Mesenchymal stem cell (in vitro differentiated cells and primary cell): ENCODE data around the gene PCMTD2.

ENCODE experiments used
- DNase-seq: peaks from one replicate; pipeline ENCODE4 v3.0.0-alpha.2; 2013
- H2AFZ ChIP-seq: one replicate; pipeline ENCODE4 v1.6.1; 2013; ENCODE audit warnings: low read depth, mild to moderate bottlenecking, control low read depth, inconsistent platforms, low read length, moderate library complexity
- H2AK5ac ChIP-seq: 2 replicates; pipeline ENCODE4 v1.6.1; 2013; ENCODE audit warnings: low read length, moderate library complexity, mild to moderate bottlenecking, inconsistent platforms; ENCODE audit not compliant: severe bottlenecking
- H2BK120ac ChIP-seq: one replicate; pipeline ENCODE4 v1.6.1; 2013; ENCODE audit warnings: low read depth, mild to moderate bottlenecking, inconsistent platforms, low read length, moderate library complexity
- H2BK12ac ChIP-seq, 2 experiments: one replicate each; pipeline ENCODE4 v1.6.1; 2013; ENCODE audit warnings: inconsistent platforms in 2 of 2, low read length in 2 of 2, mild to moderate bottlenecking in 2 of 2, moderate library complexity in 2 of 2, control low read depth in 1 of 2
- H2BK15ac ChIP-seq: one replicate; pipeline ENCODE4 v1.6.1; 2013; ENCODE audit warnings: mild to moderate bottlenecking, low read depth, inconsistent platforms; ENCODE audit not compliant: poor library complexity, severe bottlenecking
- H2BK5ac ChIP-seq: 2 replicates; pipeline ENCODE4 v1.6.1; 2013; ENCODE audit warnings: low read depth, mild to moderate bottlenecking, low read length, control low read depth, inconsistent platforms; ENCODE audit not compliant: poor library complexity, severe bottlenecking
- H3K14ac ChIP-seq, 2 experiments: one replicate each; pipeline ENCODE4 v1.6.1; 2013; ENCODE audit warnings: inconsistent platforms in 2 of 2, low read length in 2 of 2, control low read depth in 1 of 2, mild to moderate bottlenecking in 1 of 2, moderate library complexity in 1 of 2
- H3K18ac ChIP-seq, 2 experiments: one replicate each; pipeline ENCODE4 v1.6.1; 2013; ENCODE audit warnings: inconsistent platforms in 2 of 2, low read length in 2 of 2, control low read depth in 1 of 2, low read depth in 1 of 2, mild to moderate bottlenecking in 1 of 2
- H3K23ac ChIP-seq, 2 experiments: one replicate each; pipeline ENCODE4 v1.6.1; 2013; ENCODE audit warnings: inconsistent platforms in 2 of 2, low read length in 2 of 2, mild to moderate bottlenecking in 2 of 2, moderate library complexity in 2 of 2, control low read depth in 1 of 2
- H3K27ac ChIP-seq: 2 replicates; pipeline ENCODE4 v1.5.1; 2013; ENCODE audit warnings: mild to moderate bottlenecking, moderate library complexity, low read length, control low read depth, inconsistent platforms; ENCODE audit not compliant: poor library complexity, severe bottlenecking
- H3K27me3 ChIP-seq, 2 experiments: 2 replicates each; pipeline versions ENCODE4 v1.6.1 to v1.7.0; 2013; ENCODE audit warnings: low read length in 2 of 2, mild to moderate bottlenecking in 2 of 2, moderate library complexity in 2 of 2, control low read depth in 1 of 2, inconsistent platforms in 1 of 2; ENCODE audit not compliant: control insufficient read depth in 1 of 2, insufficient read depth in 1 of 2
- H3K36me3 ChIP-seq, 2 experiments: 2 replicates each; pipeline versions ENCODE4 v1.6.1 to v1.7.0; 2013; ENCODE audit warnings: low read length in 2 of 2, control low read depth in 1 of 2, inconsistent platforms in 1 of 2, low read depth in 1 of 2, mild to moderate bottlenecking in 1 of 2; ENCODE audit not compliant: insufficient read depth in 2 of 2, control insufficient read depth in 1 of 2
- H3K4ac ChIP-seq, 2 experiments: one replicate each; pipeline ENCODE4 v1.6.1; 2013; ENCODE audit warnings: inconsistent platforms in 2 of 2, low read length in 2 of 2, mild to moderate bottlenecking in 2 of 2, moderate library complexity in 2 of 2, control low read depth in 1 of 2, low read depth in 1 of 2
- H3K4me1 ChIP-seq: 2 replicates; pipeline ENCODE4 v1.6.1; 2013; ENCODE audit warnings: low read depth, low read length, control low read depth; ENCODE audit not compliant: control insufficient read depth, insufficient read depth
- H3K4me2 ChIP-seq: 2 replicates; pipeline ENCODE4 v1.6.1; 2013; ENCODE audit warnings: low read length, mild to moderate bottlenecking, inconsistent platforms; ENCODE audit not compliant: poor library complexity, severe bottlenecking
- H3K4me3 ChIP-seq, 2 experiments: 2 replicates each; pipeline versions ENCODE4 v1.5.1 to v1.7.0; 2013; ENCODE audit warnings: low read length in 2 of 2, mild to moderate bottlenecking in 2 of 2, control low read depth in 1 of 2, low read depth in 1 of 2; ENCODE audit not compliant: insufficient read depth in 1 of 2
- H3K79me1 ChIP-seq: replicated peaks from 2 replicates; pipeline ENCODE4 v1.6.1; 2013; ENCODE audit warnings: mild to moderate bottlenecking, control low read depth, low read length, inconsistent platforms; ENCODE audit not compliant: poor library complexity, severe bottlenecking
- H3K9ac ChIP-seq: 2 replicates; pipeline ENCODE4 v1.7.0; 2013; ENCODE audit warnings: mild to moderate bottlenecking, low read length, moderate library complexity
- H3K9me3 ChIP-seq: 2 replicates; pipeline ENCODE4 v1.7.0; 2013; ENCODE audit warnings: mild to moderate bottlenecking, low read length; ENCODE audit not compliant: control insufficient read depth
- H4K8ac ChIP-seq: one replicate; pipeline ENCODE4 v1.6.1; 2013; ENCODE audit warnings: inconsistent platforms, mild to moderate bottlenecking, low read length, moderate library complexity
- H4K91ac ChIP-seq: one replicate; pipeline ENCODE4 v1.6.1; 2013; ENCODE audit warnings: mild to moderate bottlenecking, low read length, inconsistent platforms
- WGBS: methylation state at CpG from one replicate; pipeline ENCODE4 v1.1.7; 2013; ENCODE audit warnings: mixed read lengths; 5-methylcytosine and 5-hydroxymethylcytosine counted together

Gene PCMTD2

GRCh38 chr20:64226686-64227580 lies 28.6 kb upstream of the PCMTD2 start:
- no peak overlapping the region for H2AFZ ChIP-seq
- no peak overlapping the region for H2BK12ac ChIP-seq
- H3K23ac ChIP-seq = no peak overlapping the region
- H3K14ac ChIP-seq = no peak overlapping the region
- no peak overlapping the region for H4K8ac ChIP-seq
- H3K27ac ChIP-seq = no peak overlapping the region
- H2BK5ac ChIP-seq = no peak overlapping the region
- 89% methylated on average over 25 of the region's 25 CpGs for WGBS
- H4K91ac ChIP-seq = no peak overlapping the region
- no peak overlapping the region for H3K4me3 ChIP-seq
- H3K36me3 ChIP-seq = no peaks in the 10 kb centered on the region
- H3K27me3 ChIP-seq = peaks cover 4 to 53% of the 10 kb centered on the region in 2 experiments
- H3K4ac ChIP-seq = no peak overlapping the region
- H2BK15ac ChIP-seq = no peak overlapping the region
- H3K9me3 ChIP-seq = no peaks in the 10 kb centered on the region
- H3K4me2 ChIP-seq = no peak overlapping the region
- DNase-seq = no peak
- peak overlapping the region; percentile 10 for H2AK5ac ChIP-seq
- H3K4me1 ChIP-seq = peaks cover 33% of the 10 kb centered on the region
- no peak overlapping the region for H3K9ac ChIP-seq
- no peak overlapping the region for H2BK120ac ChIP-seq
- H3K18ac ChIP-seq = no peak overlapping the region
- H3K79me1 ChIP-seq = no peaks in the 10 kb centered on the region

- Histone ChIP-seq H3K4ac (no peak overlapping the region), H3K79me1 (no peaks in the 10 kb centered on the region), H2BK120ac (no peak overlapping the region), H2BK15ac (no peak overlapping the region), H2AFZ (no peak overlapping the region), H2AK5ac (no peak overlapping the region), H4K91ac (no peak overlapping the region), H2BK12ac (no peak overlapping the region), H3K9ac (no peak overlapping the region), H3K27ac (no peak overlapping the region), H3K14ac (no peak overlapping the region), H3K4me2 (no peak overlapping the region), H3K4me1 (peaks cover 20% of the 10 kb centered on the region), H3K9me3 (no peaks in the 10 kb centered on the region), H3K23ac (no peak overlapping the region), H2BK5ac (no peak overlapping the region), H3K36me3 (no peaks in the 10 kb centered on the region), H3K4me3 (no peak overlapping the region), H3K18ac (no peak overlapping the region), H3K27me3 (peaks cover 4 to 50% of the 10 kb centered on the region in 2 experiments), H4K8ac (no peak overlapping the region)
- 88% methylated on average over 8 of the region's 8 CpGs for WGBS
- DNase-seq = no peak
These were observed 27.4 kb upstream of the PCMTD2 start for GRCh38 chr20:64228086-64228653.

- H3K4me3 ChIP-seq = no peak overlapping the region
- no peaks in the 10 kb centered on the region for H3K9me3 ChIP-seq
- no peak overlapping the region for H2AFZ ChIP-seq
- no peaks in the 10 kb centered on the region for H3K79me1 ChIP-seq
- no peak overlapping the region for H2BK12ac ChIP-seq
- WGBS = 90% methylated on average over 10 of the region's 14 CpGs
- H2BK120ac ChIP-seq = no peak overlapping the region
- no peak overlapping the region for H2AK5ac ChIP-seq
- H4K8ac ChIP-seq = no peak overlapping the region
- peaks cover 4 to 51% of the 10 kb centered on the region in 2 experiments for H3K27me3 ChIP-seq
- H4K91ac ChIP-seq = no peak overlapping the region
- peaks cover 13% of the 10 kb centered on the region for H3K4me1 ChIP-seq
- no peak overlapping the region for H3K14ac ChIP-seq
- H3K18ac ChIP-seq = no peak overlapping the region
- no peak overlapping the region for H2BK15ac ChIP-seq
- H3K9ac ChIP-seq = no peak overlapping the region
- H3K4me2 ChIP-seq = no peak overlapping the region
- DNase-seq = no peak
- no peak overlapping the region for H3K4ac ChIP-seq
- no peak overlapping the region for H3K27ac ChIP-seq
- H3K36me3 ChIP-seq = no peaks in the 10 kb centered on the region
- H3K23ac ChIP-seq = no peak overlapping the region
- no peak overlapping the region for H2BK5ac ChIP-seq
These were observed 26.6 kb upstream of the PCMTD2 start for GRCh38 chr20:64228751-64229506.

GRCh38 chr20:64229507-64230061 lies 26.0 kb upstream of the PCMTD2 start:
- H2BK12ac ChIP-seq = no peak overlapping the region

More at GRCh38 chr20:64229507-64230061, 26.0 kb upstream of the PCMTD2 start:
- Histone ChIP-seq H2BK120ac (no peak overlapping the region), H2AK5ac (no peak overlapping the region), H3K4me3 (no peak overlapping the region), H4K8ac (no peak overlapping the region), H3K18ac (no peak overlapping the region), H3K36me3 (no peaks in the 10 kb centered on the region), H3K14ac (no peak overlapping the region), H3K9ac (no peak overlapping the region), H2BK5ac (no peak overlapping the region), H3K79me1 (no peaks in the 10 kb centered on the region), H3K4me2 (no peak overlapping the region), H2BK15ac (peak overlapping the region; percentile 8), H2AFZ (no peak overlapping the region), H3K4ac (no peak overlapping the region), H3K27me3 (peaks cover 4 to 56% of the 10 kb centered on the region in 2 experiments), H3K23ac (no peak overlapping the region), H4K91ac (no peak overlapping the region), H3K9me3 (no peaks in the 10 kb centered on the region), H3K4me1 (peaks cover 10% of the 10 kb centered on the region), H3K27ac (no peak overlapping the region)
- 57% methylated on average over 8 of the region's 8 CpGs for WGBS
- DNase-seq = no peak
